SU-DHL-6 (cell line): ENCODE data around the gene CCDC86.

Experiments used
- H2AFZ ChIP-seq: fragments of 200-600 bp; sonication (generic); 2 replicates; pipeline ENCODE4 v1.6.1; 2014; ENCODE audit warnings: low read depth, mild to moderate bottlenecking, moderate library complexity, mixed read lengths, antibody characterized with exemption, low read length; ENCODE audit not compliant: severe bottlenecking
- H3F3A ChIP-seq: fragments of 200-600 bp; shearing (Covaris generic); 2 replicates; pipeline ENCODE4 v1.6.0; 2016; ENCODE audit warnings: antibody characterized with exemption, mild to moderate bottlenecking; ENCODE audit not compliant: insufficient read depth
- H3K27ac ChIP-seq: fragments of 200-600 bp; sonication (generic); 2 replicates; pipeline ENCODE4 v1.5.1; 2016; ENCODE audit warnings: low read depth, mild to moderate bottlenecking, low read length, moderate library complexity, mixed read lengths
- H3K27me3 ChIP-seq: fragments of 200-600 bp; sonication (generic), shearing (Covaris generic); 2 replicates; pipeline ENCODE4 v1.6.0; 2014; ENCODE audit warnings: mild to moderate bottlenecking, low read length
- H3K36me3 ChIP-seq: fragments of 200-600 bp; sonication (generic); 2 replicates; pipeline ENCODE4 v1.6.1; 2014; ENCODE audit warnings: mild to moderate bottlenecking, low read length, mixed read lengths
- H3K4me2 ChIP-seq: fragments of 300-600, 200-600 bp; shearing (Covaris generic), sonication (generic); 2 replicates; pipeline ENCODE4 v1.6.0; 2014; ENCODE audit warnings: low read length, low read depth, mild to moderate bottlenecking; ENCODE audit not compliant: poor library complexity, severe bottlenecking
- H3K4me3 ChIP-seq: fragments of 200-600 bp; sonication (generic); 2 replicates; pipeline ENCODE4 v1.5.1; 2014; ENCODE audit warnings: antibody characterized with exemption, low read length, mild to moderate bottlenecking, mixed read lengths; ENCODE audit not compliant: insufficient read depth, poor library complexity, severe bottlenecking
- H3K79me2 ChIP-seq: fragments of 200-600 bp; sonication (generic); 2 replicates; pipeline ENCODE4 v1.6.1; 2014; ENCODE audit warnings: mild to moderate bottlenecking, low read length, moderate library complexity; ENCODE audit not compliant: insufficient read depth
- H3K9ac ChIP-seq: fragments of 200-600 bp; sonication (generic); 2 replicates; pipeline ENCODE4 v1.7.0; 2014; ENCODE audit warnings: mild to moderate bottlenecking, low read length
- H3K9me2 ChIP-seq: fragments of 200-600 bp; sonication (generic); replicated peaks from 2 replicates; pipeline ENCODE4 v1.6.1; 2014; ENCODE audit warnings: low read length; ENCODE audit not compliant: insufficient read depth
- H3K9me3 ChIP-seq: fragments of 200-600 bp; sonication (generic); 2 replicates; pipeline ENCODE4 v1.6.1; 2014; ENCODE audit warnings: low read length, mixed read lengths; ENCODE audit not compliant: insufficient read depth
- H4K20me1 ChIP-seq: fragments of 200-600 bp; sonication (generic); 2 replicates; pipeline ENCODE4 v1.6.1; 2014; ENCODE audit warnings: low read depth, mild to moderate bottlenecking, antibody characterized with exemption, low read length, moderate library complexity, mixed read lengths
- CTCF ChIP-seq: fragments of 200-600 bp; sonication (generic); IDR thresholded peaks from one replicate; pipeline ENCODE4 v1.5.1; 2017; ENCODE audit warnings: antibody characterized with exemption, mild to moderate bottlenecking, low read length, moderate library complexity; ENCODE audit not compliant: insufficient read depth, poor library complexity, severe bottlenecking
- EZH2phosphoT487 ChIP-seq: fragments of 200-600 bp; sonication (generic), shearing (Covaris generic); conservative IDR thresholded peaks from 2 replicates; pipeline ENCODE4 v1.6.1; 2018; ENCODE audit warnings: mild to moderate bottlenecking, antibody characterized with exemption, low read length, moderate library complexity, mixed read lengths

CCDC86 gene

GRCh38 chr11:60810569-60810968 is 31.3 kb upstream of the CCDC86 start:
- Histone ChIP-seq H2AFZ (no peak overlapping the region), H3F3A (no peaks in the 10 kb centered on the region), H3K9me2 (no peaks in the 10 kb centered on the region), H3K27me3 (no peaks in the 10 kb centered on the region), H3K9ac (no peak overlapping the region), H3K36me3 (no peaks in the 10 kb centered on the region), H3K27ac (no peak overlapping the region), H3K4me2 (no peak overlapping the region), H3K9me3 (no peaks in the 10 kb centered on the region), H3K4me3 (no peak overlapping the region), H3K79me2 (no peaks in the 10 kb centered on the region), H4K20me1 (no peaks in the 10 kb centered on the region)
- TF ChIP-seq CTCF: no peak
- TF ChIP-seq EZH2phosphoT487: no peak

- Histone ChIP-seq H3K27me3 (no peaks in the 10 kb centered on the region), H3K27ac (no peak overlapping the region), H3K4me3 (no peak overlapping the region), H3K9me3 (peaks cover 7% of the 10 kb centered on the region; the same call in 1 of the 2 replicates), H2AFZ (no peak overlapping the region), H3F3A (no peaks in the 10 kb centered on the region), H4K20me1 (no peaks in the 10 kb centered on the region), H3K4me2 (no peak overlapping the region), H3K79me2 (no peaks in the 10 kb centered on the region), H3K9ac (no peak overlapping the region), H3K36me3 (no peaks in the 10 kb centered on the region), H3K9me2 (no peaks in the 10 kb centered on the region)
- TF ChIP-seq CTCF: no peak
- no peak for TF ChIP-seq EZH2phosphoT487
Observed at GRCh38 chr11:60813324-60813723, 28.6 kb upstream of the CCDC86 start.

GRCh38 chr11:60814112-60814511 is 27.8 kb upstream of the CCDC86 start:
- TF ChIP-seq EZH2phosphoT487: no peak
- no peak for TF ChIP-seq CTCF
- Histone ChIP-seq H3K79me2 (no peaks in the 10 kb centered on the region), H3K4me2 (no peak overlapping the region), H4K20me1 (no peaks in the 10 kb centered on the region), H3K9ac (no peak overlapping the region), H3K27ac (no peak overlapping the region), H3K36me3 (no peaks in the 10 kb centered on the region), H3F3A (no peaks in the 10 kb centered on the region), H3K27me3 (no peaks in the 10 kb centered on the region), H2AFZ (no peak overlapping the region), H3K9me3 (peaks cover 7% of the 10 kb centered on the region; the same call in 1 of the 2 replicates), H3K9me2 (no peaks in the 10 kb centered on the region), H3K4me3 (no peak overlapping the region)
